BE2C (cell line): ENCODE measurements around the gene WDR91.

Source experiments
- DNase-seq: peaks from one replicate; pipeline ENCODE4 v3.0.0-alpha.2; 2020
- H3K27me3 ChIP-seq: fragments of 250-450 bp; sonication (Bioruptor Pico); 2 replicates; pipeline ENCODE4 v1.5.1; 2020; ENCODE audit warnings: mild to moderate bottlenecking
- H3K36me3 ChIP-seq: fragments of 250-450 bp; sonication (Bioruptor Pico); 2 replicates; pipeline ENCODE4 v1.5.1; 2020; ENCODE audit warnings: mild to moderate bottlenecking
- H3K4me1 ChIP-seq: fragments of 250-450 bp; sonication (Bioruptor Pico); 2 replicates; pipeline ENCODE4 v1.5.1; 2020
- H3K4me3 ChIP-seq: 2 replicates; pipeline ENCODE4 v1.5.1; 2011; ENCODE audit warnings: low read depth, low read length
- H3K9me3 ChIP-seq: fragments of 250-450 bp; sonication (Bioruptor Pico); 2 replicates; pipeline ENCODE4 v1.5.1; 2020
- TF ChIP-seq, protein P1 (sequence below): IDR thresholded peaks from 2 replicates; pipeline ENCODE4 v1.5.1; 2012; ENCODE audit warnings: mild to moderate bottlenecking, low read depth, low read length

WDR91 gene

DNA sequence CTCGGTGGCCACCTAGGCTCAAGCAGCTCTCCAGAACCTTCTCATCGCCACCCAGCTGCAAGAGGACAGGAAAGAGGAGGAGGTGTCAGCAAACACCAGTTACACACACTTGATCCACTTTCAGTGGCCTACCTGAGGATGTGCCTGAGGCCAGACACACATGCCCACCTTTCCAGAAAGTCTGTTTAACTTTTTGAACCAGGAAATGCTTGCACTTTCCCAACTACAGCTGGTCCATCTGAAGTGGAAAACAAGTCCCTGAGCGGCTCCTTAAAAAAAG is 25.1 kb downstream of the WDR91 start:
- H3K4me3 ChIP-seq: no peak overlapping the region
- no peaks in the 10 kb centered on the region for H3K27me3 ChIP-seq
- no peaks in the 10 kb centered on the region for H3K4me1 ChIP-seq
- H3K36me3 ChIP-seq: no peaks in the 10 kb centered on the region; the same call in 1 of the 2 replicates
- TF ChIP-seq, protein P1, sequence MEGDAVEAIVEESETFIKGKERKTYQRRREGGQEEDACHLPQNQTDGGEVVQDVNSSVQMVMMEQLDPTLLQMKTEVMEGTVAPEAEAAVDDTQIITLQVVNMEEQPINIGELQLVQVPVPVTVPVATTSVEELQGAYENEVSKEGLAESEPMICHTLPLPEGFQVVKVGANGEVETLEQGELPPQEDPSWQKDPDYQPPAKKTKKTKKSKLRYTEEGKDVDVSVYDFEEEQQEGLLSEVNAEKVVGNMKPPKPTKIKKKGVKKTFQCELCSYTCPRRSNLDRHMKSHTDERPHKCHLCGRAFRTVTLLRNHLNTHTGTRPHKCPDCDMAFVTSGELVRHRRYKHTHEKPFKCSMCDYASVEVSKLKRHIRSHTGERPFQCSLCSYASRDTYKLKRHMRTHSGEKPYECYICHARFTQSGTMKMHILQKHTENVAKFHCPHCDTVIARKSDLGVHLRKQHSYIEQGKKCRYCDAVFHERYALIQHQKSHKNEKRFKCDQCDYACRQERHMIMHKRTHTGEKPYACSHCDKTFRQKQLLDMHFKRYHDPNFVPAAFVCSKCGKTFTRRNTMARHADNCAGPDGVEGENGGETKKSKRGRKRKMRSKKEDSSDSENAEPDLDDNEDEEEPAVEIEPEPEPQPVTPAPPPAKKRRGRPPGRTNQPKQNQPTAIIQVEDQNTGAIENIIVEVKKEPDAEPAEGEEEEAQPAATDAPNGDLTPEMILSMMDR: no peak
- H3K9me3 ChIP-seq: no peaks in the 10 kb centered on the region
- no peak for DNase-seq

DNA sequence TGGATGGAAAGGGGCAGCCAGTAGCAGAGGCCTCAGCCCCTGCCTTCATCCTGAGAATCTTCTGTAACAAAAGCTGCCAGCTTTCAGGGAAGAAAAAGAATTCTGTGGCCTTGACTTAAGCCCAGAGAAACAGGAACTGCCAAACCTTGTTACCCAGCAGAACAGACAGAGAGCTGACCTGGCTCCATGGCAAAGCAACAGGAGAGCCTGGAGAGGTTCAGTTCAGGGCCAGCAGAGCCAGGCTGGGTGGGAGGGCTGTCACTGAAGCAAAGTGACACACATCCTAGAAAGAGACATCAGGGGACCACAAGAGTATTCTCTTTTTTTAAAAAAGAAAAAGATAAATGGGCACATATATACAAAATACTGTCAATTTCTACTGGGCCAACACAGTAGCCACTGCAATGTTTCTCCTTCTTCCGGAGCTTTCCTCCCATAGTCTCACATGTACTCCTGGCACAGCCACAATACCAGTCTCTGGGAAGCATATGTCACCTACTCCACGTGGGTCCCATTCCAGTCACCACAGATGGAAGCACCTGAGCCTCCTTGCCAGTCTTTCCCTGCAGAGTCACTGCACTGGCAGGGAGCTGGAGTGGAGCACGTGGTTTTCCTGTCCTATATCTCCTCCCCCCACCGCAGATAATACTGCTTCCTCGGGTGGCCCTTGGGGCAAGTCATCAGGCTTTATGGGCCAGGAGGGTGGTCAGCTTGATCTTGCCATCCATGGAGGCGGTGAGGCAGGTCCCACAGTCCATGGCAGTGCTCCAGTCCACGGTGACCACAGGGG is 25.7 kb downstream of the WDR91 start:
- H3K4me3 ChIP-seq: no peak overlapping the region
- H3K9me3 ChIP-seq: no peaks in the 10 kb centered on the region
- no peaks in the 10 kb centered on the region for H3K27me3 ChIP-seq
- DNase-seq: no peak
- TF ChIP-seq, protein P1: no peak
- no peaks in the 10 kb centered on the region for H3K4me1 ChIP-seq
- H3K36me3 ChIP-seq: no peaks in the 10 kb centered on the region; the same call in 1 of the 2 replicates

DNA sequence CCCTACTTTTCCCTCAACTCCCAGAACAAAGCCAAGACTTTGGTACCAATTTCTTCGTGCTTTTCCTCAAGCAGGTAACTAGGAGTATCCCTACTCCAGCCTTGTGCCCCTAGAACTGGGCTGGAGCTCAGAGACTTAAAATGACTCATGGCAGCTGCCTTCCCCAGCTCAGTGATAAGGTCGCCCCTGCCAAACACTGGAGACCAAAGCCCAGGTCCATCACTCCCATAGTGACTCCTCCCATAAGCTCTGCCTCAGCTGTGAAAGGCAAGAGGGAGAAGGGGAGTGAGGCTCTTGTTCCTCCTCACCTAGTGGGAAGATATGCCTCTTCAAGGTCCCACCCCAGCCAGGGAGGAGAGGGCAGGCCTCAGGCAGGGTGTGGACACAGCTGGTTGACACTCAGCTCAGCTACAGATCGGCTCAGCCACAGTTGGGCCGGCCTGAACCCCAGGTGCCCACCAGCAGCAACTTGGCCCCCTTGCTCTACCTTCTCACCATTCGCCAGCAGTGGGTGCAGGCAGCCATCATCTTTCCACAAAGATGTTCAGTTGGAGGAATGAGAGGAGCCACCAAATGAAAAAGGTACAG is 27.0 kb downstream of the WDR91 start:
- H3K9me3 ChIP-seq: peaks cover 2% of the 10 kb centered on the region; the same call in 1 of the 2 replicates
- TF ChIP-seq, protein P1: no peak
- DNase-seq: no peak
- no peaks in the 10 kb centered on the region for H3K4me1 ChIP-seq
- H3K4me3 ChIP-seq: no peak overlapping the region
- H3K36me3 ChIP-seq: no peaks in the 10 kb centered on the region; the same call in 1 of the 2 replicates
- H3K27me3 ChIP-seq: no peaks in the 10 kb centered on the region

DNA sequence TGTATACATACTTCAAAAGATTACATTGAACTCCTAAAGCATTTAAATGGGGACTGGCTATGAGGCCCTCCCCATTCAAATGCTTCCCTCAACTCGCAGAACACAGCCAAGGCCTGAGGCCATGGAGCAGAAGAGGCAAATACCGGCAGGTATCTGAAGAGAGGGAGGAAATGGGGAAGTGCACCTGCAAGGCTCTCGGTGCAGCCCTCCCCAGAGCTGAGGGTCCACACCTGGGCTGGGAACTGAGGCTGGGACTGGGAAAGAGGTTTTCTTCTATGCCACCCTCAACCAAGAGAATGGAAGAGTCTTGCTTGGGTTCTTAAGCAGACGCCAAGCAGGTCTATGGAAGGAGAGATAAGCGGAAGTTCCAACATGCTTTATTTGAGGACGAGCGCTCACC is 27.8 kb downstream of the WDR91 start:
- TF ChIP-seq, protein P1: no peak
- Histone ChIP-seq H3K27me3 (no peaks in the 10 kb centered on the region), H3K4me3 (no peak overlapping the region), H3K4me1 (no peaks in the 10 kb centered on the region), H3K36me3 (no peaks in the 10 kb centered on the region; the same call in 1 of the 2 replicates), H3K9me3 (peaks cover 2% of the 10 kb centered on the region; the same call in 1 of the 2 replicates)
- no peak for DNase-seq

DNA sequence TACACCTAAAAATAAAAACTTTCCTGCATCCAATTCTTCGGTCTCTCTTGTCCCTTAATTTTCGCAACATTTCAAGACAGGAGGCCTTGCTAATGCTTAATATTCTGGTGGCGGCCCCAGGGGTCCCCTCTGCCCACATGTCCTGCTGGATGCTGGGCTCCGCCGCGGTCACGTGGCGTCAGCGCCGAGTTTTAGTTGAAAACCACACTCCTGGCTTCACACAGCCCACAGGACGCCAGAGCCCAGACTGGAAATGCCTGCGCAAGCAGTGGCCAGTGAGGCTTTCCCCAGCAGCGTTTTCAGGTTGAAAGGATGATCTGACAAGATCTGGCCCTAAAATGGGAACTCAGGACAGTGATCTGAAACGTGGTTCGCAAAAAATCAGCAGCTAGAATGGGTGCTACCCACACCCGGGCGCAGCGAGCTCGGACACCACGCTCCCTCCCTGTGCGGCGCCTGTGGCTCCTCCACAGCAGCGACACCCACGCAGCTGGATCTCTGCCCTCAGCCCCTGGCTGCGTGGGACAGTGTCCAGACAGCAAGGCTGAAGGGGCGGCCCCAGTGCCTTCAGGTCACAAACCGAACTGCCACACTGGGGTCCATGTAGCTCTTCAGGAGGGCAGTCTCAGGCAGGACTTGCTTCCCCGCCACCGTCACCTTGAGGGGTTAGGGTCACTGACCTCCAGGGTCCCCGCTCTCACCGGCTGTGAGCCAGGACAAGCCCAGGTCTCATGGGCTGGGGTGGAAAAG is 29.2 kb downstream of the WDR91 start:
- Histone ChIP-seq H3K4me3 (no peak overlapping the region), H3K27me3 (no peaks in the 10 kb centered on the region), H3K36me3 (no peaks in the 10 kb centered on the region), H3K4me1 (no peaks in the 10 kb centered on the region), H3K9me3 (peaks cover 2% of the 10 kb centered on the region; the same call in 1 of the 2 replicates)
- no peak for DNase-seq
- TF ChIP-seq, protein P1: no peak
